Activated T-cell treated with anti-CD3 and anti-CD28 coated beads for 4 hours (primary cell): Measurements from ENCODE around the gene CHRNE.
"Not testable (repeated sequence)": the region's sequence is repeated elsewhere in the genome, so short reads cannot be mapped to it uniquely, and the experiment has no call there.

Source experiments
- DNase-seq: peaks from one replicate; pipeline ENCODE4 v3.0.0-alpha.2; 2020

CHRNE gene

DNA sequence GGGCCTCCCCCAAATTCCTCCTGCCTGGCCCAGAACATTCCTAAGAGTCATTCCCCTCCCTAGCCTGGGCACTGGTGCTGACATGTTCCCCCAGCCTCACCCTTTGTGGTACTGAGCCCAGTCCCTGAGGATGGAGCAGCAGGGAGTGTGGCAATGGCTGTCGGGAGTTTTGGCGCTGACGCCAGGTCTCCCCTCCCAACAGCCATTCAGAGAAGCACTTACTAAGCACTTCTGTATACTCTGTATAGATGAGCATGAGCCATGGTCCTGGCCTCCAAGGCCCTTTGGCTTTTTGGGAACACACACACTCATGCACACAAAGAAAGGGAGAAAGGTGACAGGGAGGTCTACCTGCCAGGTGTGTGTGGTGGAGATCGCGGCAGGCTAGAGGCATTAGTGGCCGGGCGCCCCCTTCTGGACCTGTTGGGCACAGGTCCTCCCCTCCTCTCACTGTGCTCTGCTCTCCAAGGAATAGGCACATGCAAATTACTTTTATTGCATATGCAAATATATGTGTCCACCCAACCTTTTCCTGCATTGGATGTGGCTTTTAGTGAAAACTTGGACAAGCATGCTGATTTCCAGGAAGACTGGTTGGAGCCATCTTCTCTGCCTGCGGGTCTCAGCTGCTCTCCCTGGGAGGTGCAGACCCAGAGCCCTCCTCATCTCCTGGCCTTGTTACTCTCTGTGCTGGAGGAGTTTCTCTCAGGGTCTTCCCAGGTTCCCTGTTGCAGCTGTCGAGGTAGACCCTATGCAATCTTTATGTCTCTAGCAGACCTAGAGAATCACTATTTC lies 20.9 kb downstream of the CHRNE start:
- DNase-seq: peak; percentile 60

GRCh38 chr17:4880857-4881256 lies 22.0 kb downstream of the CHRNE start:
- DNase-seq: no peak

- DNase-seq: no peak
Observed at GRCh38 chr17:4879601-4880000, 23.3 kb downstream of the CHRNE start.

DNA sequence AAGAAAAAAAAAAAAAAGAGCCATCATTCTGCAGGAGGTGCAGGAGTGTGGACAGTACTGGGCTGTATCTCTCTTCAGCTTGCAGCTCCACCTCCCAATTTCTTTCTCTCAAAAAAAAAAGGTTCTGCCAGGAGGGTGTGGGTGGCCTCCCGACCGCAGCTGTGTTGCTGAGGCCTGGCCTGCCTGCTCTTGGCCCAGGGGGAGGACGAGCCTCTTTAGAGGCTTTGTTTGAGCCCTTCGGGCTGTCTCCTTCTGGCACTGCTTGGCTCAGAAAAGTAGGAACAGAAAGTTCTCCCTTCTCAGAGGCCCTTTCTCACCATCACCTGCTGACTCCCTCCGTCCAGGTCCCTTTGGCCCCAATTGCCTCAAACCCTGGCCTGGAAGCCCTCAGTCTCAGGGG lies 25.8 kb downstream of the CHRNE start:
- no peak for DNase-seq

GRCh38 chr17:4872786-4873185 lies 30.1 kb downstream of the CHRNE start:
- DNase-seq: no peak

- DNase-seq: no peak
Observed at GRCh38 chr17:4870855-4871254, 32.0 kb downstream of the CHRNE start.

GRCh38 chr17:4869058-4869998 lies 33.6 kb downstream of the CHRNE start:
- DNase-seq: not testable (repeated sequence)

DNA sequence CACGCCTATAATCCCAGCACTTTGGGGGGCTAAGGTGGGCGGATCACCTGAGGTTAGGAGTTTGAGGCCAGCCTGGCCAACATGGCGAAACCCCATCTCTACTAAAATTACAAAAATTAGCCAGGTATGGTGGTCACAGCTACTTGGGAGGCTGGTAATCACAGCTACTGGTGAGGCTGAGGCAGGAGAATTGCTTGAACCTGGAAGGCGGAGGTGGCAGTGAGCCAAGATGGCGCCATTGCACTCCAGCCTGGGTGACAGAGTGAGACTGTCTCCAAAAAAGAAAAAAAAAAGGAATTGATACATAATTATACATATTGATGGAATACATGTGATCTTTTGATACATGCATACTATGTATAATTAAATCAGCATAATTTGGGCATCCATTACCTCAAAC lies 35.4 kb downstream of the CHRNE start:
- DNase-seq: not testable (repeated sequence)

GRCh38 chr17:4863321-4863720 lies 39.6 kb downstream of the CHRNE start:
- DNase-seq: no peak

DNA sequence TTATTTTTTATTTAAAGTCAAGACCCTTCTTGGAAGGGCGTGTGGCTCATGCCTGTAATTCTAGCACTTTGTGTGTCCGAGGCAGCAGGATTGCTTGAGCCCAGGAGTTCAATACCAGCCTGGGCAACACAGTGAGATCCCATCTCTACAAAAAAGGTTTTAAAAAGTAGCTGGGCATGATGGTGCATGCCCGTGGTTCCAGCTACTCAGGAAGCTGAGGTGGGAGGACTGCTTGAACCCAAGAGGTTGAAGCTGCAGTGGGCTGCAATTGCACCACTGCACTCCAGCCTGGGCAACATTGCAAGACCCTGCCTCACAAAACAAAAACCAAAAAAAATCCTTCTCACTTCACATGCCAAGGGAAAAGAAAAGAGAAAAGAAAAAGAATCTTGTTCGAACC lies 40.2 kb downstream of the CHRNE start:
- no peak for DNase-seq

GRCh38 chr17:4861052-4861451 lies 41.8 kb downstream of the CHRNE start:
- DNase-seq: no peak

GRCh38 chr17:4860651-4861050 lies 42.2 kb downstream of the CHRNE start:
- DNase-seq: no peak

DNA sequence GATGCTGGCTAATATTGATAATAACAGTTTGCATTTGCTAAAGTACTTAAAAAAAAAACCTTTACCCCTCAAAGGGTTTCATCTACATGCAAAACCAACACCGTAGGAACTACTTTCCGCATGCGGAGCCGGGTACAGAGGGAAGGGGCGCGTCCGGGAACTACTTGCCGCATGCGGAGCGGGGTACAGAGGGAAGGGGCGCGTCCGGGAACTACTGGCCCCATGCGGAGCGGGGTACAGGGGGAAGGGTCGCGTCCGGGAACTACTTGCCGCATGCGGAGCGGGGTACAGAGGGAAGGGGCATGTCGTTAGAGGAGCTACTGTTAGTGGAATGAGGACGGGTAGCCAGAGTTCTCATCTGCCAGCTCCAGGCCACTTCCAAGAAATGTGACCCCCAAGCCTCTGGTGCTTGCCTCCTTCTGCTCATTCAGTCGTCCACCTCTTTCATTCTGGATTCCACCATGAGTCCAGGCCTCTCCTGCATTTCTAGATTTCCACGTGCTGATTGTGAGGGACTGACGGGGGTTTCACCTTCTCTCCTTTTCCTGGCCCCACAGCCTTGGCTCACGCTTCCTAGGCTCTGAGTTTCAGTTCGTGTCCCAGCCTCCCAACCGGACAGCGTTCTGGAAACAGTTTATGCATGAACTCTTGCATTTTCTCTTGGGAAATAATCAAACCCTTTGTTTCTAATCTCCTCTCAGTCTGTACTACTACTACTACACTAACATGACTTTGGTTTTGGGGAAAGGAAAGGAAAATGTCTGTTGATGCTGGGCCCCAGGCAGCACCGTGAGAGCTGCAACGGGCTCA lies 42.9 kb downstream of the CHRNE start:
- no peak for DNase-seq

- DNase-seq: no peak
Observed at GRCh38 chr17:4858882-4859260, 44.0 kb downstream of the CHRNE start.

DNA sequence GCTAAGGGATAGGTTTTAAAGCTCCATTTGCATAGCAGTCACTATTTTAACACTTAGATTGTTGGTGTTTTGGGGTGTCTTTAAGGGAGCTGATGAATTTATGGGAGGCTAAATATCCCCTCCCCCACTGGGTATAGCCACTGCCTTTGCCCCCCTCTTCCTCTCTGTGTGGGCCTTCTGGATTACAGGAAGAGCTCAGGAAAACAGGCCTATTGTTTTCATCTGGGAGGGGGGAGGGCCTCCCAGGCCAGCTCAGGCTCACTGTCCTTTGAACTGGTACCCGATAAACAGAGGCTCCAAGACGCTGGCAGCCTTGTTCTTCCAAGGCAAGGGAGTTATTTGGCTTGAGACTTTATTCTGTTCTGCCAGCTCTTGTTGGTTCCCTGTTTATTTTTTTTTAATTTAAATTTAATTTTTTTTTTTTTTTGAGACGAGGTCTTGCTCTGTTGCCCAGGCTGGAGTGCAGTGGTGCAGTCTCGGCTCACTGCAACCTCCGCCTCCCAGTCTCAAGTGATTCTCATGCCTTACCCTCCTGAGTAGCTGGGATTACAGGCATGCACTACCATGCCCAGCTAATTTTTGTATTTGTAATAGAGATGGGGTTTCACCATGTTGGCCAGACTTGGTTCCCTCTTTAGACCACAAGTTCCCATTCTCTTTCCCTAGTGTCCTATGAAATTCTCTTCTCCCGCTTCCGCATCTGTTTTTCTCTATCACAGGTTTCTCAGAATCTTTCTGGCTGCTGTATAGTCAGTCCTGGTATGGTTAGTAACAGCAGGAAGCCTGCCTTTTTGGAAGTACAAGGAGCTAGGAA lies 44.6 kb downstream of the CHRNE start:
- DNase-seq: no peak

GRCh38 chr17:4857347-4857746 lies 45.6 kb downstream of the CHRNE start:
- not testable (repeated sequence) for DNase-seq

GRCh38 chr17:4856937-4857314 lies 46.0 kb downstream of the CHRNE start:
- no peak for DNase-seq

DNA sequence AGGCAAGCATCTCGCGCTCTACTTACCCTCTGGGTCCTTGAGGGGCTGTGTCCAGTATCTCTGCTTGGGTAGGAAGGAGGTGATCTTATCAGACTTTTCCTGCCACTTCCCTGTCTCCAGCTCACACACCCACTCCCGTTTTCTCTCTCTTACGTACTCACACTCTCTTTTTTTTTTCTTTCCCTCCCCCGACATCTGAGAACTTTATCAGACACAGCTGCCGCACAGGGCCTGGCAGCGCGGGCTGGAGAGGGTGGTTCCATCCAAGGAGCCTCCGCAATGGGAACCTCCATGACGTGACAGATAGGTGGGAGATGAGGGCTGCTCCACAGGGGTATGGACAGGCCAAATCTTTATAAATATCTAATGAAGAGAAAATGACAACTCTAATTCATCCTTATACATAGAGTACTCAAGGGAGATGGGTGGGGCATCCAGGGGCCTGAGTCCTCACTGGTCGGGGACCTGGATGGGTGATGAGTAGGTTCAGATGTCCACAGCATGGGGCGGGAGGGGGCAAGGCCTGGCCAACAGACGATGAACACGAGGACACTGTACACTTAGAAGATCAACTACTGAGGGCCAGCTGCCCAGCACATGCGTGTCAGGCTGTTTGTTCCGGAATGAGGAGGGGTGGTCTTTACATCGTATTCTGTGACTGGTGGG lies 46.5 kb downstream of the CHRNE start:
- DNase-seq: no peak

DNA sequence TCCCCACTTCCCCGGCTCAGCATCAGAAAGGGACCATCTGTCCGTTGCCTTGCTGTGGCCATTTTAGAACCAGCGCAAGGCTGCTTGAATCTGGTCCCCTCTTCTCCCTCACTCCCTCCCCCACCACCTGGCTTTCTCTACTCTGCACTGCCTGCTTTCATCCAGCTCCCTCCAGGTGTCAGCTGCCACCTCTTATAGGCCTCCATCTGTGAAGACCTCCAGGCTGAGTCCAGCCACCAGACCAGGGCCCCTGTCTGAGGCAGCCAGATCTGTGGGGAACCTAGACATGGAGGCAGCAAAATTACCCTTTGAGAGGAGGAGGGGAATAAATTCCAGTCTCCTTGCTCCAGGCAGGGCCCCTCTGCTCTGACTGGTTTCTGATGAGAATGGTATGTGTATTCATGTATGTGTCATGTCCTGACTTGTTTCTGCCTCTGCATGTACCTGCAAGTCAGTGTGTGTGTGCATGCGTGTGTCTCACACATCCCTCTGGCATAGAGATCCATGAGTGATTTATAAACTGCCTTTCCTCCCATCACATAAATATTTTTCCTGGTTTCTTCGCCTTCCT lies 48.7 kb downstream of the CHRNE start:
- DNase-seq: no peak

DNA sequence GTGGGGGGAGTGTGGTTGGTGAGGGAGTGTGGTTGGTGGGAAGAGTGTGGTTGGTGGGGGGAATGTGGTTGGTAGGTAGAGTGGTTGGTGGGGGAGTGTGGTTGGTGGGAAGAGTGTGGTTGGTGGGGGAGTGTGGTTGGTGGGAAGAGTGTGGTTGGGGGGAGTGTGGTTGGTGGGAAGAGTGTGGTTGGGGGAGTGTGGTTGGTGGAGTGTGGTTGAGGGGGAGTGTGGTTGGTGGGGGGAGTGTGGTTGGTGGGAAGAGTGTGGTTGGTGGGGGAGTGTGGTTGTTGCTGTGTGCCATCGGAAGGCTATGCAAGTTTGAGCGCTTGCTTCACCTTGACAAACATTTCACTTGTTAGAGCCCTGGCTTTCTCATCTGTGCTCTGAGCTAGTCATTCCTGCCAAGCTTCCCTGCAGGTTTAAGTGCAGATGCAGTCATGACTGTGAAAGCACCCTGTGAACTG lies 49.7 kb downstream of the CHRNE start:
- no peak for DNase-seq

- DNase-seq: no peak
Observed at GRCh38 chr17:4852567-4853207, 50.2 kb downstream of the CHRNE start.
